Fibroblast of skin of right quadriceps (primary cell): ENCODE measurements around the gene USP12.
"Not testable (repeated sequence)": the region's sequence is repeated elsewhere in the genome, so short reads cannot be mapped to it uniquely, and the experiment has no call there.

ENCODE experiments used
- DNase-seq: peaks from one replicate; pipeline ENCODE4 v3.0.0-alpha.2; 2013

Gene USP12, protein sequence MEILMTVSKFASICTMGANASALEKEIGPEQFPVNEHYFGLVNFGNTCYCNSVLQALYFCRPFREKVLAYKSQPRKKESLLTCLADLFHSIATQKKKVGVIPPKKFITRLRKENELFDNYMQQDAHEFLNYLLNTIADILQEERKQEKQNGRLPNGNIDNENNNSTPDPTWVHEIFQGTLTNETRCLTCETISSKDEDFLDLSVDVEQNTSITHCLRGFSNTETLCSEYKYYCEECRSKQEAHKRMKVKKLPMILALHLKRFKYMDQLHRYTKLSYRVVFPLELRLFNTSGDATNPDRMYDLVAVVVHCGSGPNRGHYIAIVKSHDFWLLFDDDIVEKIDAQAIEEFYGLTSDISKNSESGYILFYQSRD

DNA sequence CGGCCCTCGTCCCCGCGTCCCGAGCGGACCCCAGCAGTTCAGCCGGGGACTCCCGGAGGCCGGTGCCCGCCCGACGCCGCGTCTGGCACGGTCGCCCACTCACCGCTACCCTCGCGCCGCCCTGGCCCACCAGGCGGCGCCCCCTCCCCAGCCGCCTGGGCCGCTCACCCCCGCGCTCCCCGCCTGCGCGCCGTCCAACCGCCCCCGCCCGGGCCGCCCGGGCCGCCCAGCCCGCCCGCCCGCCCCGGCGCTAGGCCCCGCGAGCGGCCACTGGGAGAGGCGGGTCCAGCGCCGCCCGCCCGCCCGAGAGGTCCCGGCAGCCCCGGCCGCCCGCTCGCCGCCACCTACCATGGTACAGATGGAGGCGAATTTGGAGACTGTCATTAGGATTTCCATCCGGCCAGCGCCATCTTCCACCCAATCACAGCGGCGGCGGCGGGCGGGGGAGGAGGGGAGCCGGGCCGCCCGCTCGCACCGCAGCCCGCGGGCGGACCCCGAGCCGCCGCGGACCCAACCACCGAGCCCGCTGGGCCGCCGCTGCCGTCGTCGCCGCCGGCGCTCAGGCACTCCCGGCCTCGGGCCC, at the start of gene USP12:
TSS of gene USP12 (minus strand) at position 568 of the 583 bp plus-strand sequence. CDS start at position 396, 172 bp downstream.
- peak; percentile 11 for DNase-seq

DNA sequence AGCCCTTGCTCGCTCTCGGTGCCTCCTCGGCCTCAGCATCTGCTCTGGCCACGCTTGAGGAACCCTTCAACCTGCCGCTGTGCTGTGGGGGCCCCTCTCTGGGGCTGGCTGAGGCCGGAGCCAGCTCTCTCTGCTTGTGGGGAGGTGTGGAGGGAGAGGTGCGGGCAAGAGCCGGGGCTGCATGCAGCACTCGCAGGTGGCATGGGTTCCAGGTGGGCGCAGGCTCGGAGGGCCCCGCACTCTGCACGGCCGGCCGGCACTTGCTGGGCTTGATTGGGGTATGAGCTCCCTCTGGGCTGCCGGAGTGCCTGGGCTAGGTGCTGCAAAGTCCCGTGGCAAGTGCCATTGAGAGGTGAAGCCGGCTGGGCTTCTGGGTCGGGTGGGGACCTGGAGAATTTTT, 48.0 kb upstream of the USP12 start:
- no peak for DNase-seq

DNA sequence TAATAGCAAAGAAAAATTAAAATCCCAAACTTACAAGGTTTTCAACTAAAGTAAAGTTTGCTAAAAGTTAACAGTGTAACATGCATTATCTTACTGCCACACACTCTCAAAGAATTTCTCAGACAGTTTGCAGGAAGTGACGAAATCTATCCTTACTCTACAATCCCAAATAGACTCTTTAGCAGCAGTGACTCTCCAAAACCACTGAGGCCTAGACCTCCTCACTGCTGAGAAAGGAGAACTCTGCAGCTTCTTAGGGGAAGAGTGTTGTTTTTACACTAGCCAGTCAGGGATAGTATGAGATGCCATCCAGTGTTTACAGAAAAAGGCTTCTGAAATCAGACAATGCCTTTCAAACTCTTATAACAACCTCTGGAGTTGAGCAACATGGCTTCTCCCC, 47.2 kb upstream of the USP12 start:
- DNase-seq = not testable (repeated sequence)

DNA sequence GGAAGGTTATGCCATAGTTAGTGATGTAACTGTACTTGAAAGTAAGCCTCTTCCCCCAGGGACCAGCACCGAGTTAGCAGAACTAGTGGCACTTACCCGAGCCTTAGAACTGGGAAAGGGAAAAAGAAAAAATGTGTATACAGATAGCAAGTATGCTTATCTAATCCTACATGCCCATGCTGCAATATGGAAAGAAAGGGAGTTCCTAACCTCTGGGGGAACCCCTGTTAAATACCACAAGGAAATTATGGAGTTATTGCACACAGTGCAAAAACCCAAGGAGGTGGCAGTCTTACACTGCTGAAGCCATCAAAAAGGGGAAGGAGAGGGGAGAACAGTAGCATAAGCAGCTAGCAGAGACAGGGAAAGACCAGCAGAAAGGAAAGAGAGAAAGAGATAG, 46.2 kb upstream of the USP12 start:
- not testable (repeated sequence) for DNase-seq

DNA sequence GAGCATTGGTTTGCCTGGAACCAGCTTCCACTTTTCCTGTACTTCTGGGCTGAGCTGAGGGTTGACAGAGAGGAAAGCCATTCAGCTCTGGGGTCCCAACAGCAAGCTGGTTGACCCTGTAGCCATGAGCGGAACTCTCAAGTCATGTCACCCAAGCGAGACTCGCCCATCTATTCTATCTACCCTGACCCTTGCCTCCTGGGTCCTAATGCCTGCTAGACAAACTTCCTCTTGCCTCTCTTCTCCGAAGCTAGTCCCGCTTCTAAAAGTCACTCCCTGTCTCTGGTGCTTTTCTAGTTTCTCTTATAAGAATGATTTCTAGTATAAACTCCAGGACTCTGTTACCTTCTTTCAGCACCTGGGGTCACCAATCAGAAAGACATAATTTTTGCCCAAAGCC, 41.8 kb upstream of the USP12 start:
- not testable (repeated sequence) for DNase-seq

DNA sequence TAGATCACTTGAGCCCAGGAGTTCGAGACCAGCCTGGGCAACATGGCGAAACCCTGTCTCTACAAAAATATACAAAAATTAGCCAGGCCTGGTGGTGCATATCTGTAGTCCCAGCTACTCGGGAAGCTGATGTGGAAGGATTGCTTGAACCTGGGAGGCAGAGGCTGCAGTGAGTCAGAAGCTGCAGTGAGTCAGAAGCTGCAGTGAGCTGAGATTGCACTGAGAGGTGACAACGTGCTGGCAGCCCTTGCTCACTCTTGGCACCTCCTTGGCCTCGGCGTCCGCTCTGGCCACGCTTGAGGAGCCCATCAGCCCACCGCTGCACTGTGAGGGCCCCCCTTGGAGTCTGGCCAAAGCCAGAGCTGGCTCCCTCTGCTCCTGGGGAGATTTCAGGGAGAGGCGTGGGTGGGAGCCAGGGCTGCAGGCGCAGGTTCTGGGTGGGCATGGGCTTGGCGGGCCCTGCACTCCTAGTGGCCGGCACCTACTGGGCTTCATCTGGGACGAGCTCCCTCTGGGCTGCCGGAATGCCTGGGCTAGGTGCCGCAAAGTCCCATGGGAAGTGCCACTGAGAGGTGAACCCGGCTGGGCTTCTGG, 40.3 kb upstream of the USP12 start:
- peak; percentile 60 for DNase-seq

DNA sequence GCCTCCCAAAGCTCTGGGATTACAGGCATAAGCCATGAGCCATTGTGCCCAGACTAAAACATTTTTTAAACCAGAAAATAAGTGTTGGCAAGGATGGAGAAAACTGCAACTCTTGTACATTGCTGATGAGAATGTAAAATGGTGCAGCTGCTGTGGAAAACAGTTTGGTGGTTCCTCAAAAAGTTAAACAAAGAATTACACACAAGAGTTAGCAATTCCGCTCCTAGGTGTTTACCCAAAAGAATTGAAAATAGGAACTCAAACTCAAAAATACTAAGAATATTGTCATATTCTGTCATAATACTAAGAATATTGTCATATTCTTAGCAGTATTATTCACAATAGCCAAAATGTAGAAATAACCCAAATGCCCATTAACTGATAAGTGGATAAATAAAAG, 39.7 kb upstream of the USP12 start:
- DNase-seq = no peak

DNA sequence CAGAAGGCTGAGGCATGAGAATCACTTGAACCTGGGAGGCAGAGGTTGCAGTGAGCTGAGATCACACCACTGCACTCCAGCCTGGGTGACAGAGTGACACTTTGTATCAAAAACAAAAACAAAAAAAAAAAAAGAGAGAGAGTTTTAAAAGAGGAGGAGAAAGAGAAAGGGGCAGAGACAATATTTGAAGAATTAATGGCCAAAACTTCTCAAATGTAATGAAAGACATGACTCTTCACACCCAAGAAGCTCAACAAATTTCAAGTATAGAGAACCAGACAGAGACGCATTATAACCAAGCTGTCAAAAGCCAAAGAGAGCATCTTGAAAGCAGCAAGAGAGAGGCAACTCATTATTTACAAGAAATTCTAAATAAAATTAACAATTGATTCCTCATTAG, 36.9 kb upstream of the USP12 start:
- no peak for DNase-seq

DNA sequence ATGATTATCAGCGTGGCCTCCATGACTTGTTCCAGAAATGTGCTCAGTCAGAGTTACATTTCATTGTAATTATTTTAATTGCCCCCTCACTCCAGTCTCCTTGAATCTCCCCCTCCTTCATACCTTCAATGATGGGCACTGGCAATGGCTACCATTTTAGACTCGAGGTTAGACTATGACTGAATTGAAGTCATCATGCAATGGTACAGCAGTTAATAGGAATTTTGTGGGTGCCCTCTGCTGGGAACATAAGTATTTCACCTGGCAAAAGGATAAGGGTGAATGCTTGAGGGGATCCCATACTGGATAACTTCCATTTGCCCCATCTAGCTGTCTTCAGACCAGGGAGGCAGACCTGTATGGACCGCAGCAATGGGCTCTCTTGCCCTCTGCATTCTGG, 32.2 kb upstream of the USP12 start:
- no peak for DNase-seq

DNA sequence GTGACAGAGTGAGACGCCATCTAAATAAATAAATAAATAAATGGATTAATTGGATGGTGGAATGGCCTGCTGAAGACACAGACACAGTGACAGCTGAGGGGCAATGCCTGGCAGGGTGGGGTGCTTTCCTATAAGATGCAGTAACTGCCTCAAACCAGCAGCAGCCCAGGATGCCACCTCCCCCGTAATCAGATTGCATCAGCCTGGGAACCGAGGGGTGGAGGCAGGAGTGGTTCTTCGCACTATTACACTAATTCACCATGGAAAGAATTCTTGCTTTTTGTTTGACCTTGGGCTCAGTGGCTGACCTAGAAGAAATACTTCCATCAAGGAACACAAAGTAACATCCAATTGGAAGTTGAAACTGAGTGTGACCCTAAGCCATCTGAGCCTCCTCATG, 31.6 kb upstream of the USP12 start:
- DNase-seq = no peak

DNA sequence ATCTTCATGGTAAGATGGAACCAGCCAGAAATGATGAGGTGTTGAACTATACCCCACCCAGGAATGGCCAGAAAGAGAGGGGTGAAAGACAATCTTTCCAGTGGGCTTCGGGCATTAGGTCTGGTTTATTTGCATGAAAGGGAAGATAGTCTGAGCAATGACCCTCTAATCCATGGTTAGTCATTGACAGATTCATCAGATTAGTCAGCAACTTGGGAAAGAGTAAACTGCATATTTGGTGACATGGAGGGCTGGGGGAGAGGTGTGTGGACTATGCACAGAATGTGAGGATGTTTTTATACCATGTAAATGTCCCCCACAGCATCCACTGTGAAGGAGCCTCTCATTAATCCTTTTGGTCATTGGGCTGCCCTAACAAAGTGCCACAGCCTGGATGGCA, 30.1 kb upstream of the USP12 start:
- peak; percentile 14 for DNase-seq

DNA sequence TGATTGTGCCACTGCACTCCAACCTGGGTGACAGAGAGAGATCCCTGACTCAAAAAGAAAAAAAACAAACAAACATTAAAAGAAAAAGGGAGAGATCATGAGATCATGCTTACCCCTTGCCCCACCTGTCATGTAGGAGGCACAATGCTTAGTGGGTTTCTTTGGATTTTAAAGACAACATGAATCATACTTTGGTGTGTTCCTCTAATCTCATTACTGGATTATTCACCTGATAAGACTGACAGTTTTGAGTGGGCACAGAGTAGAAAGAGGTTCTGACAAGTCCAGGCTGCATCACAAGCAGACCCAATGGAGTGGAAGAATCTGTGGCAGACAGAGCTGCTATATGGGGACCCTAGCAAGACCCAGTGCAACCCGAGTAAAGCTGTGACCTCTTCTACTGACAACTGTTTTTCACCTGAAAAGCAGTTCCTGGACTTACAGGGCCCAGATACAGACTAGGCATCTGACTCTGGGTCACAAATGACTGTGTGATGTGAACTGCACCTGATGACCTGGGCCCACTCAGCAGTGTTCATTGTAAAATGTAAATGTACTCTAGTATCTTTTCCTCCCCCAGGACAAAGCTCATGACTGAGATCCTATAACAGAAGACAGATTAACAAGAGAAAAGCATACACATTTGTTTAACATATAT, 28.9 kb upstream of the USP12 start:
- DNase-seq = no peak

DNA sequence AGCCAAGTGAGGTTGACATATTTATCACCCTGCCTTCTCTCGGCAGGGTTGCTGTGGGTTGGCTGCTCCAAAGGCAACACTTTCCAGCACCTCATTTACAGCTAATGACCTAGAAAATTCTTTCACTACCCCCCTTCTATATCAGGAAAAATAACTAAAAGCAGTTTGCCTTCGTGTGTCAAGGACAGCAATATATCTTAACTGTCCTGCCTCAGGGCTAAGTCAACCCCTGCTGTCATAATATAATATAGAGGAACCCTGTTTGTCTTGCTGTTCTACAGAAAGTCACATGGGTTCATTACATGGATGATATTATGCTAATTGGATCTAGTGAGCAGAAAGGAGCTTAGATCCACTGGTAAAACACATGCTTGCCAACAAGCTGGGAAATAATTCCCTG, 28.1 kb upstream of the USP12 start:
- DNase-seq = no peak

DNA sequence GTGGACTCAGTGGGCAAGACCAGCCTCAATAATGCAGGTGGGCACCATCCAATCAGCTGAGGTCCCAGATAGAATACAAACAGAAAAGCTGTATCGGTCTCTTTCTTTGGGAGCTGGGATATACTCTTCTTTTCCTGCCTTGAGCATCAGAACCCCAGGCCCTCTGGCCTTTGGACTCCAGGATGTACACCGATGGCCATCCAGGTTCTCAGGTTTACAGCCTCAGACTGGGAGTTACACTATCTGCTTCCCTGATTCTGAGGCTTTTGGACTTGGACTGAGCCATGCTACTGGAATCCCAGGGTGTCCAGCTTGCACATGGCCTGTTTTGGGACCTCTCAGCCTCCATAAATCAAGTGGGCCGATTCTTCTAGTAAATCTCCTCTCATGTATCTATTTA, 27.6 kb upstream of the USP12 start:
- DNase-seq = no peak

DNA sequence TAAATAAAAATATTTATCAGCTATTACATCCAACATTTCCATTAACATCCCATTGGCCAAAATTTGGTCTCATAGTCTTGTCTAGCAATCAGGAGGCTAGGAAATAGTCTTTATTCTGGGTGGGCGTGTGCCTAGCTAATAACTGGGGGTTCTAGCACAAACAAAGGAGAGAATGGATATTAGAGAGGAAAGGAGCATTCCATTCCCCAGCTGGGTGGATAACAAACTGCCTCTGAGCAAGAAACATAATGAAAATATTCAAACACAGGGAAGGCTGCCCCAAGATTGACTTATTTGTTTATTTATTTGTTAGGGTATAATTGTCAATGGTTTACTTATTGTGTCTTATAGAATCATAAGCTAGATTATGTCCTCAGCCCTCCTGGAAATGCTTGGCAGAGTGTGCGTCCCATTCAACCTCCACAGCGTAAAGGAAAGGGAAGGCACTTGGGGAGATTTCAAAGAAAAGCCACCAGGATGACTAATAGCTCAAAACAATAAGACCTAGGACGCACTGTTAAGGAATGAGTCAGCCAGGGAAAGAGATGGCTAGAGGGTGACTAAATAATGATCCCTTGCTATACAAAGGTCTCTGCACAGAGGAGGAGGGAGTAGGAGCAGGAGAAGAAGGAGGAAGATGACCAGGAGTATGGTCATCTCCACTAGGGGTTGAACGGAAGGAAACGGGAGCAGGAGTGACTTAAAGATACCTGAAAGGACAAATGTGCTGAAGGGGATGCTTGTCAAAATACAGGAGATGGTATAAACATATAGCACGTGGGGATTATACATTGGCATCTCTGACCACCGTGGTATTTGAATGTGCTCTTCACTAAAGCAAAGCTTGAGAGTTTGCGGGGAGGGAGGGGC, 23.5 kb upstream of the USP12 start:
- peak; percentile 84 for DNase-seq

DNA sequence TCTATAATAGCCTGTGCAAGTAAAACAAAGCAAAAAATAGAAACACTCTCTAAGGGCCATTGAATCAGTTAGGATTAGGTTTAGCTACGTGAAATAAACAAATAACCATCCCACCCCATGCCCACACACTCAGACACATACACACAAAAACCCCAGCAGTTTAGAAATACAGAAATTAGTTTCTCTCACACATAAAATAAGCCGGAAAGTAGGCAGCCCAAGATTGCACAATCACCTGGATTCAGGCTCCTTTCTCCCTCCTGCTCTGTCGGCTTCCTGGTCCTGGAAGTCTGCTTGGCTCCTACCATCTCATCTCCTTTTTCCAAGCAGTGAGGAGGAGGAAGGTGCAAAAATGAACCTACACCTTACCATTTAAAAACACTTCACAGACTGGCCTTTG, 22.6 kb upstream of the USP12 start:
- DNase-seq = no peak

DNA sequence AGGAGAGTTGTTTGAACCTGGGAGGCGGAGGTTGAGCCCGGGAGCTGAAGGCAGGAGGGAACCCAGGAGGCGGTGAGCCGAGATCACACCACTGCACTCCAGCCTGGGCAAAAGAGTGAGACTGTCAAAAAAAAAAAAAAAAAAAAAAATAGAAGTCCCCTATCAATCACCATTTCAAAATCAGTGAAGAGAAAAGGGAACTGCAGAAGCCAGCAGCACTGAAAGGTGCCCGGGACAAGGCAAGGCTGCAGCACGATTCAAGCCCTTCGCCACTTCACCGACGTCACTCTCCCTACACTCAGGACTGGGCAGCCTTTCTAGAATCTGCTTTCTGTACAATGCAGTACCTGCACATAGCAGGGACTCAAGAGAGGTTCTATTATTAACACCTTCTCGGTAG, 21.9 kb upstream of the USP12 start:
- no peak for DNase-seq

DNA sequence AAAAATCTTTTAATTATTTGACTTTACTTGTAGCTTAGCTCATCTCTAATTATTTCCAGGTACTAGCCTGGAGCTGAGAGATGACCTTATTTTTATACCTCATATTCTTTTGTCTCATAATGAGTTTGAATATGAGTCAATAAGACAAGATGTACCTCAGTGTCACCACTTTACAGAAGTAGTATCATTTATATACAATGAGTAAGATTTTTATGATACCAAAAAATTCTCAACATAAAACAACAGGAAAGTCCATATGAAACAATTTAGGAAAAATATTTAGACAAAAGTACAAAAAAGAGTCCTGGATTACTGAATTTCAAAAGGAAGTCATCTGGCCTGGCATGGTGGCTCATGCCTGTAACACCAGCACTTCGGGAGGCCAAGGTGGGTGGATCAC, 21.4 kb upstream of the USP12 start:
- DNase-seq = no peak

DNA sequence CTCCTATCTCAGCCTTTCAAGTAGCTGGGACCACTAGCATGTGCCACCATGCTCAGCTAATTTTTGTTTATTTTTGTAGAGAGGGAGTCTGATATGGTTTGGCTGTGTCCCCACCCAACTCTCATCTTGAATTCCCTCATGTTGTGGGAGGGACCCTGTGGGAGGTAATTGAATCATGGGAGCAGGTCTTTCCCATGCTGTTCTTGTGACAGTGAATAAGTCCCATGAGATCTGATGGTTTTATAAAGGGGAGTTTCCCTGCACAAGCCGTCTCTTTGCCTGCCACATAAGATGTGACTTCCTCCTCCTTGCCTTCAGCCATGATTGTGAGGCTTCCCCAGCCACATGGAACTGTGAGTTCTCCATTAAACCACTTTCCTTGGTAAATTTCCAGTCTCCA, 20.8 kb upstream of the USP12 start:
- DNase-seq = not testable (repeated sequence)

DNA sequence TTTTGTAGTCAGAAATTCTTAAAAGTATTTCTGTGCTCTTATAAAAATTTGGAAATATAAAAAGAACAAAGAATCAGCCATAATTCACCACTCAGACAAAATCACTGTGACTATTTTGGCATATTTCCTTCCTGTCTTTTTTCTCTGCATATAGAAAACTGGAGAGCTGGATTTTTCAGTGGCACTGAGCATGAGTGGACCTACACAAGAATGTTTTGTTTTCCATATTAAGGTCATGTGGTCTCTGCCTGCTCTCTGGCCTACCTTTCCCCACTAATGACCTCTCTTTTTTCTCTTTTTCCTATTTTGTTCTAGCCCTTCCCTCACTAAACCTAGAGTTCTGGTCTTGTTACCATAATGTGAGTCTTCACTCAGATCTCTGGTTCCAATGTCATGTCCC, 17.6 kb upstream of the USP12 start:
- no peak for DNase-seq

DNA sequence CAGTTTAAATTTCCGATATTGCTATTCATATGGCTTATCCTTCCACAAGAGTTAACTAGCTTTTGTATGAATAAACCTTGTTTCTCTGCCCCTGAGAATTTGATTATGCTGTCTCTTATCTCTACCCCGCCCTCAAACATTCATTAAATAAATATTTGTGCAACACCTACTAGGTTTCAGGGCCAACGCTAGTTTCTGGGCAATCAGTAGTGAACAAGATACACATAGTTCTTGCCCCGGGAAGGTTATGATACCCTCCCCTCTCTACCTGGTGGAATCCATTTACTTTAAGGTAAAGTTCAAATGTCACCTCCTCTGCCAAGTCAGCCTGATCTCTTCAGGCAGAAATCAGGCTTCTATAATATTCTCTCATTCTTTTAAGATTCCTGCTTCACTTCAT, 16.6 kb upstream of the USP12 start:
- no peak for DNase-seq

DNA sequence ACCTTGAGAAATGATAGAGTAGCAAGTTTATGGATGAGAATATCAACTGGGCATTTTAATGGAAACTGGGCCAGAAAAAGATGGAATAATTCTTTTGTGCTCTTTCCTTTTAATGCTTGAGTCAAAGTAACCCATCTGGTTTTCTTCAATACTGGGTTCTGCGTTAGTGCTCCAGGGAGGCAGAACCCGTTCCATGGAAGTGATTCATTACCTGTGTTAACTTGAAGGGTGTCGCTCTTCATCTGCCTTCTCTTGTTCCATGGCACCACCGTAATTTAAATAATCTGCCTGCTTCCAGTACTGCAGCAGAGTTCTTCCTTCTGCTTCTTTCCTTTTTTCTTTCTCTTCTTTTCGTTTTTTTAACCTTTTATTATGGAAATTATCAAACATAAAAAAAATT, 14.7 kb upstream of the USP12 start:
- DNase-seq = no peak

DNA sequence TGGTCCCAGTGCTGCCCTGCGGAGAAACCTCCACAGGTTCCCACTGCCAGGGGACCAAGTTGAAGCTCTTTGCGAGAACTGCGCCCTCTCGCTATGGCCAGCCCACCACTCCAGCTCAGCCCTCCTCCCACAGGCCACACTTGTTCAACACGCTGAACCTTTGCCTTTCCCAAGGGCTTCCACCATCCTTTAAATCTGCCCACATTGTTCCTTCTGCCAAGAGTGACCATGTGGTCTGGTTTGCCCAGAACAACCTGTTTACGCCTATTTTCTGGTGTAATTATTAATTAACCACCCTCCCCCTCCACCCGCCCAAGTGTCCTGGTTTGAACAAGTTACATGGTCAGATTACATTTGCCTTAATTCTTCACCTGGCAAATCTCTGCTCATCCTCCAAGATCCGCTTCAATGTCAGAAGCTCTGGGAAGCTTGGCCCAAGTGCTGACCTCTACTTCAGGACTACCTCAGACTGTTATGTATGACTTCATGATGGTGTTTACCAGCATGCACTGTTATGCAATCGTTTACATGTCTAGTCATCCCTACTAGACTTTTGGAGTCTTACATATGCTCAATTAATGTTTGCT, 12.0 kb upstream of the USP12 start:
- no peak for DNase-seq
